Astrocyte of the spinal cord (primary cell): ENCODE measurements around the gene ZNF438.
"Not testable (repeated sequence)": the region's sequence is repeated elsewhere in the genome, so short reads cannot be mapped to it uniquely, and the experiment has no call there.

ENCODE experiments used
- DNase-seq: peaks from one replicate; pipeline ENCODE4 v3.0.0; 2011; ENCODE audit warnings: low read depth, low spot score
- H3K4me3 ChIP-seq: 2 replicates; pipeline ENCODE4 v1.5.1; 2011; ENCODE audit warnings: low read depth, mild to moderate bottlenecking, low read length, moderate library complexity
- CTCF ChIP-seq: IDR thresholded peaks from 2 replicates; pipeline ENCODE4 v1.5.1; 2012; ENCODE audit warnings: low read depth, mild to moderate bottlenecking, low read length, inconsistent platforms
- in situ Hi-C: cut with HindIII; loops from 2 replicates; pipeline ENCODE4 v1.10.0; 2017; ENCODE audit warnings: low sequenced_read_pairs

Gene ZNF438

GRCh38 chr10:31069411-31069810, 37.7 kb upstream of the ZNF438 start:
- DNase-seq: no peak
- in situ Hi-C loops: no loop called here
- H3K4me3 ChIP-seq: no peak overlapping the region
- no peak for TF ChIP-seq CTCF

GRCh38 chr10:31064348-31064747, 32.7 kb upstream of the ZNF438 start:
- peak; percentile 81 for DNase-seq
- no peak for TF ChIP-seq CTCF
- H3K4me3 ChIP-seq: no peak overlapping the region
- in situ Hi-C loops: no loop called here

- no peak overlapping the region for H3K4me3 ChIP-seq
- in situ Hi-C loops: no loop called here
- TF ChIP-seq CTCF: no peak
- no peak for DNase-seq
Measured at GRCh38 chr10:31063841-31064240, 32.2 kb upstream of the ZNF438 start.

GRCh38 chr10:31062856-31063255, 31.2 kb upstream of the ZNF438 start:
- H3K4me3 ChIP-seq: no peak overlapping the region
- no peak for TF ChIP-seq CTCF
- in situ Hi-C loops: no loop called here
- DNase-seq: peak; percentile 31

- in situ Hi-C loops: no loop called here
- no peak overlapping the region for H3K4me3 ChIP-seq
- no peak for DNase-seq
- no peak for TF ChIP-seq CTCF
Measured at GRCh38 chr10:31061941-31062340, 30.3 kb upstream of the ZNF438 start.

GRCh38 chr10:31058795-31059703, 27.4 kb upstream of the ZNF438 start:
- H3K4me3 ChIP-seq: no peak overlapping the region
- no peak for TF ChIP-seq CTCF
- in situ Hi-C loops: no loop called here
- no peak for DNase-seq

GRCh38 chr10:31056678-31057077, 25.0 kb upstream of the ZNF438 start:
- DNase-seq, in situ Hi-C loops, H3K4me3 ChIP-seq: not testable (repeated sequence)
